ENCODE data around the gene KCNF1. TPM values are rescaled to one million over a fixed set of nuclear protein-coding genes. Genes with fewer than 3 reads are reported as not detected.
A peak's percentile ranks its signal among the peaks of the same experiment; 100 is the strongest.

Gene KCNF1
- total and polyA plus RNA-seq, 2 experiments from 2014 or later: 0.75 to 1.3 TPM

GRCh38 chr2:10910625-10911024 is 1.1 kb upstream of the KCNF1 start:
- no peaks in the 10 kb centered on the region for H3K36me3 ChIP-seq
- no peaks in the 10 kb centered on the region for H3K9me3 ChIP-seq (ENCODE audit: low read depth)
- TF ChIP-seq, protein P1, sequence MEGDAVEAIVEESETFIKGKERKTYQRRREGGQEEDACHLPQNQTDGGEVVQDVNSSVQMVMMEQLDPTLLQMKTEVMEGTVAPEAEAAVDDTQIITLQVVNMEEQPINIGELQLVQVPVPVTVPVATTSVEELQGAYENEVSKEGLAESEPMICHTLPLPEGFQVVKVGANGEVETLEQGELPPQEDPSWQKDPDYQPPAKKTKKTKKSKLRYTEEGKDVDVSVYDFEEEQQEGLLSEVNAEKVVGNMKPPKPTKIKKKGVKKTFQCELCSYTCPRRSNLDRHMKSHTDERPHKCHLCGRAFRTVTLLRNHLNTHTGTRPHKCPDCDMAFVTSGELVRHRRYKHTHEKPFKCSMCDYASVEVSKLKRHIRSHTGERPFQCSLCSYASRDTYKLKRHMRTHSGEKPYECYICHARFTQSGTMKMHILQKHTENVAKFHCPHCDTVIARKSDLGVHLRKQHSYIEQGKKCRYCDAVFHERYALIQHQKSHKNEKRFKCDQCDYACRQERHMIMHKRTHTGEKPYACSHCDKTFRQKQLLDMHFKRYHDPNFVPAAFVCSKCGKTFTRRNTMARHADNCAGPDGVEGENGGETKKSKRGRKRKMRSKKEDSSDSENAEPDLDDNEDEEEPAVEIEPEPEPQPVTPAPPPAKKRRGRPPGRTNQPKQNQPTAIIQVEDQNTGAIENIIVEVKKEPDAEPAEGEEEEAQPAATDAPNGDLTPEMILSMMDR (IDR thresholded peaks at IDR 0.05; ENCODE audit: low read depth, low read length): no peak
- peaks cover 31% of the 10 kb centered on the region for H3K27me3 ChIP-seq
- H3K27ac ChIP-seq: no peak overlapping the region
- no peak overlapping the region for H3K4me3 ChIP-seq
- no peak for DNase-seq (ENCODE audit: low read depth in 1 of 2, low spot score in 1 of 2)
- no peaks in the 10 kb centered on the region for H3K4me1 ChIP-seq (ENCODE audit: low read depth)

DNA sequence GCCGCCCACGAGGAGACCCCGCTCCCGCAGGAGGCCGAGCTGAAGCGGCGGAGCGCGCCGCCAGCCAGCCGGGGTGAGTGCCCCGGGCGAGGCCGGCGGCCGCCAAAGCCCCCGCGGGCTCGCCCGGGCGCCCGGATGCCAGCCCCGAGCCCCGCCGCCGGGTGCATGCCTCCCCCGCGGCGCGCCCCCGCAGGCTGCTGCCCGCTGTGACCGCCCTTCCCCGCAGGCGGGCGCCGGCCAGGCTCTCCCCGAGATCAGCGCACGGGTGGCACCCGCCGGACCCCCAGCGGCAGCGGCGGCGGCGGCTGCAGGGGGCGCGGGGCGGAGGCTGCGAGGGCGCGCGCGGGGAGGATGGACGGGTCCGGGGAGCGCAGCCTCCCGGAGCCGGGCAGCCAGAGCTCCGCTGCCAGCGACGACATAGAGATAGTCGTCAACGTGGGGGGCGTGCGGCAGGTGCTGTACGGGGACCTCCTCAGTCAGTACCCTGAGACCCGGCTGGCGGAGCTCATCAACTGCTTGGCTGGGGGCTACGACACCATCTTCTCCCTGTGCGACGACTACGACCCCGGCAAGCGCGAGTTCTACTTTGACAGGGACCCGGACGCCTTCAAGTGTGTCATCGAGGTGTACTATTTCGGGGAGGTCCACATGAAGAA is 470 bp downstream of the KCNF1 start:
- DNase-seq (ENCODE audit: low read depth in 1 of 2, low spot score in 1 of 2): peak in 1 of 2 donors; percentile 27
- Histone ChIP-seq H3K27me3 (peaks cover 31% of the 10 kb centered on the region), H3K27ac (no peak overlapping the region), H3K9me3 (ENCODE audit: low read depth) (no peaks in the 10 kb centered on the region), H3K4me1 (ENCODE audit: low read depth) (no peaks in the 10 kb centered on the region), H3K36me3 (no peaks in the 10 kb centered on the region), H3K4me3 (peak overlapping the region; percentile 49)
- TF ChIP-seq, protein P1 (IDR thresholded peaks at IDR 0.05; ENCODE audit: low read depth, low read length): no peak

GRCh38 chr2:10912796-10913455 is 1.2 kb downstream of the KCNF1 start:
- H3K4me1 ChIP-seq (ENCODE audit: low read depth): no peaks in the 10 kb centered on the region
- no peak overlapping the region for H3K27ac ChIP-seq
- H3K4me3 ChIP-seq: no peak overlapping the region
- peaks cover 31% of the 10 kb centered on the region for H3K27me3 ChIP-seq
- DNase-seq (ENCODE audit: low read depth in 1 of 2, low spot score in 1 of 2): no peak
- TF ChIP-seq, protein P1 (IDR thresholded peaks at IDR 0.05; ENCODE audit: low read depth, low read length): no peak
- H3K36me3 ChIP-seq: no peaks in the 10 kb centered on the region
- no peaks in the 10 kb centered on the region for H3K9me3 ChIP-seq (ENCODE audit: low read depth)

- no peaks in the 10 kb centered on the region for H3K9me3 ChIP-seq (ENCODE audit: low read depth)
- H3K27me3 ChIP-seq: peaks cover 31% of the 10 kb centered on the region
- H3K27ac ChIP-seq: no peak overlapping the region
- H3K4me3 ChIP-seq: no peak overlapping the region
- no peaks in the 10 kb centered on the region for H3K4me1 ChIP-seq (ENCODE audit: low read depth)
- TF ChIP-seq, protein P1 (IDR thresholded peaks at IDR 0.05; ENCODE audit: low read depth, low read length): no peak
- DNase-seq (ENCODE audit: low read depth in 1 of 2, low spot score in 1 of 2): no peak
- H3K36me3 ChIP-seq: no peaks in the 10 kb centered on the region
Observed at GRCh38 chr2:10913501-10914271, 2.0 kb downstream of the KCNF1 start.

- TF ChIP-seq, protein P1 (IDR thresholded peaks at IDR 0.05; ENCODE audit: low read depth, low read length): peak; percentile 29
- Histone ChIP-seq H3K27ac (no peak overlapping the region), H3K4me3 (no peak overlapping the region), H3K4me1 (ENCODE audit: low read depth) (no peaks in the 10 kb centered on the region), H3K9me3 (ENCODE audit: low read depth) (no peaks in the 10 kb centered on the region), H3K27me3 (peaks cover 31% of the 10 kb centered on the region), H3K36me3 (no peaks in the 10 kb centered on the region)
- DNase-seq (ENCODE audit: low read depth in 1 of 2, low spot score in 1 of 2): no peak
Observed at GRCh38 chr2:10914272-10914693, 2.5 kb downstream of the KCNF1 start.

All from cardiac muscle cell (in vitro differentiated cells and primary cell).